Breast epithelium (tissue), 3 donors: ENCODE data around the gene EXOG.

Experiments used
- CTCF ChIP-seq, 3 donors: fragments of 450-650 bp; IDR thresholded peaks; one replicate each; pipeline ENCODE4 v1.5.1; 2016 to 2017; ENCODE audit warnings: antibody characterized with exemption in 3 of 3, mild to moderate bottlenecking in 3 of 3, moderate library complexity in 3 of 3
- POLR2A ChIP-seq: fragments of 450-650 bp; IDR thresholded peaks from one replicate; pipeline ENCODE4 v1.6.1; 2016; ENCODE audit warnings: antibody characterized with exemption, mild to moderate bottlenecking, moderate library complexity

DNA sequence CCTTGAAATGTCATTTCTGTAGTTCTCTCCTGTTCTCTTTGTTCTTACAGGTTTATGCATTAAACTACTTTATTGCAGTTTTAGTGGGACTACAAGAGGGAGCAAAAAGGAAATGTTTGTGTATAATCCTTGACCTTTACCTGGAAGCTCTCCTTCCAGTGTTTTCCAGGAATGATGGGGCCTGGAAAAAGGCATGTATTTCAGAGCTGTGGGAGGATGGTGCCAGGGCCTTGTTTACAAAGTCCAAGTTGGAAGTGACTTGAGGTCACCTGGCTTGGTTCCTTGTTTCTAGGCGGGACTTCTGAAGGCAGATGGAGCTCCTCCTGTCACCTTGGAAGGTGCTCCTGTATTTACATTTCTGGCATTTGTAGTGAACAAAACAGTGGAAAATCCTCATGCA lies 27.4 kb upstream of the EXOG start:
- TF ChIP-seq CTCF (IDR thresholded peaks at IDR 0.05) (no peak), POLR2A (no peak)
